Activated T-cell treated with anti-CD3 and anti-CD28 coated beads, Interleukin-2, amount 50 U/mL, for 24 hours (primary cell): ENCODE results near the gene SPPL2B.
A peak's percentile ranks its signal among the peaks of the same experiment; 100 is the strongest.

Source experiments
- DNase-seq: peaks from one replicate; pipeline ENCODE4 v3.0.0-alpha.2; 2020
- H3K27ac Mint-ChIP-seq: 2 replicates; pipeline ENCODE4 v1.8.0; 2020; ENCODE audit warnings: mild to moderate bottlenecking, mixed read lengths
- H3K27me3 Mint-ChIP-seq: 2 replicates; pipeline ENCODE4 v1.8.0; 2020; ENCODE audit warnings: mixed read lengths
- H3K36me3 Mint-ChIP-seq: 2 replicates; pipeline ENCODE4 v1.8.0; 2020; ENCODE audit warnings: low read depth, mixed read lengths
- H3K4me1 Mint-ChIP-seq: 2 replicates; pipeline ENCODE4 v1.8.0; 2020; ENCODE audit warnings: low read depth, mixed read lengths
- H3K4me3 Mint-ChIP-seq: 2 replicates; pipeline ENCODE4 v1.8.0; 2020; ENCODE audit warnings: mild to moderate bottlenecking, moderate library complexity, mixed read lengths
- H3K9me3 Mint-ChIP-seq: 2 replicates; pipeline ENCODE4 v1.8.0; 2020; ENCODE audit warnings: mixed read lengths

Gene SPPL2B

DNA sequence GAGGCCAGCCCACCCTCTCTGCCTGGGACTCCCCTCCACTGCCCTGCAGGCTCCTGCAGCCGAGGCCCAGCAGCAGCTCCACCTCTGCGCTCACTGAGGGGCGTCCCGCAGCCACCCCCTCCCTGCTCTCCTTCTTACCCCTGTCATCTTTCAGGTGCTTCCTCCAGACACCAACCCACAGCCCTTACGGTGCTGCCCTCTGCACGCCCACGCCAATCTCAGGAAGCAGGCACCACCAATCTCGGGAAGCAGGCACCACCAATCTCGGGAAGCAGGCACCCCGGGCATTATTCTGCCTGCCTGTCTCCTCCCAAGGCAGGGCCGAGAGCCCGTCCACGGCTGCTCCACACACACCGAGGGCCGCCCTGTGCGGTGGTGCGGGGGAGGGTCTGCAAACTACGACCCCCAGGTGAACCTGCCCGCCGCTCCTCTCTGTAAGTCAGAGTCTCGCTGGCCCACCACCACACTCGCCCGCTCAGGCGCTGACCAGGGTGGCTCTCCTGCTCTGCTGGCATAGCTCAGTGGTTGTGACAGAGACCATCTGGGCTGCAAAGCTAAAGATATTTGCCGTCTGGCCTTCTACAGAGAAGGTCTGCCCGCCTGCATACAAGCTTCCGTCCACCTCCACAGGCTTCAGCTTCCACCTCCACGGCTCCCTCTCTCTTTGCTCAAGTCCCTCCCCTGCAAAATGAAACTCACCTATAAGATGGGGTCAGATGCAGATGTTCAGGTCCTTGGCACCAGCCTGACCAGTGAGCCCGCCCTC, 3.0 kb upstream of the SPPL2B start:
- Mint-ChIP-seq H3K4me1 (peaks cover 41% of the 10 kb centered on the region), H3K9me3 (no peaks in the 10 kb centered on the region), H3K36me3 (peaks cover 73% of the 10 kb centered on the region), H3K4me3 (peak overlapping the region; percentile 38), H3K27me3 (no peaks in the 10 kb centered on the region), H3K27ac (peak overlapping the region; percentile 99)
- DNase-seq: no peak

DNA sequence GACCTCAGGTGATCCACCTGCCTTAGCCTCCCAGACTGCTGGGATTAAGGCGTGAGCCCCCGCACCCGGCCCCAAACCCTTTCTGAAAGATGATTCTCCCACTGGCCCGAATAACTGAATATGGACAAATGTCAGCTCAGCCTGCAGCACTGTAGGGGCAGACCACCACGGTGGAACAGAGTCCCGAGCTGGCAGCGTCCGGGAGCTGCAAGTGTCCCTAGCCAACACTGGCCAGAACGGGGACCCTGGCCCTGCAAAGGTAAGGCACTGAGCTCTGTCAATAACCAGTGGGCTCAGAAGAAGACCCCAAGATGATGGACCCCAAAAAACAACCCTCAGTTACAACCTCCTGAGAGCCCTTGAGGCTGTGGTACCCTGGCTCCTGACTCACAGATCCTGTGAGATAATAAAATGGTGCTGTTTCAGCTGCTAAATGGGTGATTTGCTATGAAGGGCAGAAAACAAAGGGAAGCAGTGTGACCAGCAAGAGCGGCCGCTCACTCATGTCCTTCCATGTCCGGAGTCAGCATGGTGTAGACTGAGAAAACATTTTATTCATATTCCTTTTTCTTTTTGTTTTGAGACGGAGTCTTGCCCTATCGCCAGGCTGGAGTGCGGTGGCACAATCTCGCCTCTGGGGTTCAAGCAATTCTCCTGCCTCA, 1.7 kb upstream of the SPPL2B start:
- Mint-ChIP-seq H3K36me3 (peaks cover 69% of the 10 kb centered on the region), H3K27me3 (no peaks in the 10 kb centered on the region), H3K27ac (peak overlapping the region; percentile 99), H3K4me1 (peaks cover 55% of the 10 kb centered on the region), H3K9me3 (no peaks in the 10 kb centered on the region), H3K4me3 (peak overlapping the region; percentile 97)
- DNase-seq: no peak

DNA sequence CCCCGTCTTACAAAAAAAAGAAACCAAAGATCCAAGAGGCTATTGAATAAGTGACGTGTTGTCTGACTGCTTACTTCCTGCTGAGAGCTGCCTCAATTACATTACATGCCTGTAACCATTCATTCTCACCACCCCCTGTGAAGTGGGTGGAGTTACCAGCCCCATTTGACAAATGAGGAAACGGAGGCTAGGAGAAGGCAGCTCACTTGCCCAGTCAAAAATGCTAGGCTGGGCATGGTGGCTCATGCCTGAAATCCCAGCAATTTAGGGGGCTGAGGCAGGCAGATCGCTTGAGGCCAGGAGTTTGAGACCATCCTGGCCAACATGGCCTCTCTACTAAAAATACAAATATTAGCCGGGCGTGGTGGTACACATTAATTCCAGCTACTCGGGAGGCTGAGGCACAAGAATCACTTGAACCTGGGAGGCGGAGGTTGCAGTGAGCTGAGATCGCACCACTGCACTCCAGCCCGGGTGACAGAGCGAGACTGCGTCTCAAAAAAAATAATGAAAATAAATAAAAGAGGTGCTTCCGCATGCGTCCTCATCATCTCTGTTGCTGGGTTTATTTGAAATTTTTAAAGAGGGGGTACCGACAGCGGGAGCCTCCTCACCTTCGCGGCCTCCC, 597 bp upstream of the SPPL2B start:
- H3K4me3 Mint-ChIP-seq: peak overlapping the region; percentile 97
- peak; percentile 74 for DNase-seq
- H3K36me3 Mint-ChIP-seq: peaks cover 61% of the 10 kb centered on the region
- peak overlapping the region; percentile 99 for H3K27ac Mint-ChIP-seq
- H3K4me1 Mint-ChIP-seq: peaks cover 63% of the 10 kb centered on the region
- no peaks in the 10 kb centered on the region for H3K27me3 Mint-ChIP-seq
- no peaks in the 10 kb centered on the region for H3K9me3 Mint-ChIP-seq

DNA sequence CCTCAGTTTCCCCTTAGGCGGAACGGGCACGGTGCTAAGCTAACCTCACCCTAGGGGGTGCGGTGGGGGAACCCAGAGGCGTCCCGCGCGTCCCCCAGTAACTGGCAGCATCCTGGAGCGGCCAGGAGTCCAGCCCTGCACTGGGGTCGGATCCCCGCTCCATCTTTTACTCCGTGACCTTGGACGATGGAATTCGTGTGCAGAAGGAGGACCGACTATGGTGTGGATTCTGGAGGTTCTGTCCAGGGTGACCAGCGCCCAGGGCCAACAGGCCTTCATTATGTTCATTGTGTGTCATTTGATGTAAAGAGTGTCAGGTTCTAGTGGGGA, 630 bp downstream of the SPPL2B start:
- Mint-ChIP-seq H3K9me3 (no peaks in the 10 kb centered on the region), H3K4me3 (peak overlapping the region; percentile 97), H3K27me3 (no peaks in the 10 kb centered on the region), H3K4me1 (peaks cover 70% of the 10 kb centered on the region), H3K27ac (peak overlapping the region; percentile 89), H3K36me3 (peaks cover 53% of the 10 kb centered on the region)
- DNase-seq: no peak

DNA sequence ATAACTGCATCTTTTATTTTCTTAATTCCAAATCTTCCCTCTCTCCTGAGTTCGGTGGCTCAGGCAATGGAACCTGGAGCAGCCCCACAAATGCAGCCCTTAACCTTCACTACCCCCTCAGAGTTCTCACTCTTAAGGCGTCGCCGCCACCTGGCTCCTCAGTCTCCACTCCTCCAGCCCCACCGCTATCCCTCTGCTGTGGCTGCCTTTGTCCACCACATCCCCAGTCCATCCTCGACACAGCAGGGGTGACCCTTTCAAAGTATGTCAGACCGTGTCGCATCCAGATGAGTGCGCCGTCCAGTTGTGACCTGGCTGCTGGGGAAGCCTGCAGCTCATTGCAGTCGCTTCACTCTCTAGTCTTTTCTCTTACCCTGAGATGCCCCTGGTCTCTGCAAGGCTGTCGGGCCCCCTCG, 1.0 kb downstream of the SPPL2B start:
- H3K27me3 Mint-ChIP-seq: no peaks in the 10 kb centered on the region
- peak overlapping the region; percentile 89 for H3K27ac Mint-ChIP-seq
- no peak for DNase-seq
- peak overlapping the region; percentile 97 for H3K4me3 Mint-ChIP-seq
- H3K9me3 Mint-ChIP-seq: no peaks in the 10 kb centered on the region
- peaks cover 70% of the 10 kb centered on the region for H3K4me1 Mint-ChIP-seq
- peaks cover 50% of the 10 kb centered on the region for H3K36me3 Mint-ChIP-seq

DNA sequence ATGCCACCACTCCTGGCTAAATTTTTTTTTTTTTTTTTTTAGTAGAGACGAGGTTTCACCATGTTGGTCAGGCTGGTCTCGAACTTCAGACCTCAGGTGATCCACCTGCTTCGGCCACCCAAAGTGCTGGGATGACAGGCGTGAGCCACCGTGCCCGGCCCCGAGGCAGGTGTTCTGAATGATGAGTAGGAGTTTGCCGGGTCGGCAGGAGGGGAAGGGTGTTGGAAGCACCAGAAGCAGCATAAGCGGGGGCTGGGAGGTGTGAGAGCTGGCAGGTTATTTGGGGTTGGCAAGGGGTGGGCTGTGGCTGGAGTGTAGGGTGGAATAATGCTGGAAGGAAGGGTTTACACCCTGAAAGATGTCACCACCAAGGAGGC, 1.8 kb downstream of the SPPL2B start:
- Mint-ChIP-seq H3K36me3 (peaks cover 45% of the 10 kb centered on the region), H3K9me3 (no peaks in the 10 kb centered on the region), H3K27ac (peak overlapping the region; percentile 78), H3K27me3 (no peaks in the 10 kb centered on the region), H3K4me1 (peaks cover 67% of the 10 kb centered on the region), H3K4me3 (peak overlapping the region; percentile 97)
- DNase-seq: no peak

DNA sequence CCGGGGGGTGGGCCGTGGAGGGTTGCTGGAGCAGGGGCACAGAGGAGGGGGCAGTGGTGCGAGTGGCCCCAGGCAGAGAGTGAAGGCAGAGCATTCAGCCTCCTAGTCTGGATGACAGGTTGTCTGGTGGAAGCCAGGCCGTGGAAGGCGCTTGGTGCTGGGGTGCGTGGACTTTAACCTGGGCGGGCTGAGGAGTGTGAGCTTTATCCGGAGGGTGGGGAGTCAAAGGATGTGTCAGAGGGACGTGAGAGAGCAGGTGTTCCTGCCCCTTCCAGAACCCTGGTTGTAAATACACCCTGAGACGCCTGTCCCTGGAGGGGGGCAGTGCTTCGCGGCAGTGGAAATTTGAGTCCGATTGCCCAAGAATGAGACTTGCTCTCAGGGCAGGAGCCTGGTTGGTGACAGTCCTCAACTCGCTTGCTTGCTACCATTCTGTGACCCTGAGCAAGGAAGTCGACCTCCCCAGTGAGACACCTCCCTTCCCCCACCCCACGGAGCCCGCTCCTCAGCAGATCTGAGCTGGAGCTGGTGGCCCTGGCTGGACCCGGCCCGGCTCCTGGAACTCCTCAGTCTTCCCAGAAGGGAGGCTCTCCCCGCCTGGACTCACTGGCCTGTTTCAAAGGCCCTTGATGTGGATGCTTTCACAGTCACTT, 2.3 kb downstream of the SPPL2B start:
- peaks cover 44% of the 10 kb centered on the region for H3K36me3 Mint-ChIP-seq
- H3K27ac Mint-ChIP-seq: peak overlapping the region; percentile 78
- peak overlapping the region; percentile 97 for H3K4me3 Mint-ChIP-seq
- DNase-seq: no peak
- no peaks in the 10 kb centered on the region for H3K27me3 Mint-ChIP-seq
- H3K4me1 Mint-ChIP-seq: peaks cover 64% of the 10 kb centered on the region
- peaks cover 2% of the 10 kb centered on the region for H3K9me3 Mint-ChIP-seq

DNA sequence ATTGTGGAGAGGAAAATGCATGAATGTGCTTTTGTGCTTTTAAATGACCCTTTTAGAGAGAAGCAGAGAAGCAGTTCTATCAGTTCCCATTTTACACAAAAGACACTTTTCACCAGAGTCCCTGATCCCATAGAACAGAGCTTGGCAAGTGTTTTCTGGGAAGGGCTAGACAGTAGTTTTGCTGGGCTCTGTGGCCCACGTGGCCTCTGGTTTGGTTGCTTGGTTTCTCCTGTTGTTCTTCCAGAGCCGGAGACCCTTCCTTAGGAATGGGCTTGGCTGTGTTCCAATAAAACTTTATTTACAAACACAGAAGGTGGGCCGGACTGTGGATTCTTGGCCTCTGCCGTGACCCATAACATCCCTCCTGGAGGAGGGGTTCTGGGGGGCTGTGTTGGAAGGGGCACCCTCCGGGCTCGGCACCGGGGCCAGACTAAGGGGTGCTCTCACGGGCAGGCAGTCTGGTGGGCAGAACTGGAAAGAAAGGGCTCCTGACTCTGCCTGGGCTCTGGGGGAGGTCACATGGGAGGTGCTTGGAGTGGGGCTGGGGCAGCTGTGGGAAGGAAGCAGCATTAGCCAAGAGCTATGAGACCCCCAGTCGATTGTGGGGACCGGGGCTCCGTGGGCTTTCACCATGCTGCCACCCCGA, 3.2 kb downstream of the SPPL2B start:
- Mint-ChIP-seq H3K4me3 (peak overlapping the region; percentile 15), H3K27me3 (no peaks in the 10 kb centered on the region), H3K36me3 (peaks cover 36% of the 10 kb centered on the region), H3K27ac (peak overlapping the region; percentile 85), H3K4me1 (peaks cover 59% of the 10 kb centered on the region), H3K9me3 (peaks cover 5% of the 10 kb centered on the region)
- no peak for DNase-seq

DNA sequence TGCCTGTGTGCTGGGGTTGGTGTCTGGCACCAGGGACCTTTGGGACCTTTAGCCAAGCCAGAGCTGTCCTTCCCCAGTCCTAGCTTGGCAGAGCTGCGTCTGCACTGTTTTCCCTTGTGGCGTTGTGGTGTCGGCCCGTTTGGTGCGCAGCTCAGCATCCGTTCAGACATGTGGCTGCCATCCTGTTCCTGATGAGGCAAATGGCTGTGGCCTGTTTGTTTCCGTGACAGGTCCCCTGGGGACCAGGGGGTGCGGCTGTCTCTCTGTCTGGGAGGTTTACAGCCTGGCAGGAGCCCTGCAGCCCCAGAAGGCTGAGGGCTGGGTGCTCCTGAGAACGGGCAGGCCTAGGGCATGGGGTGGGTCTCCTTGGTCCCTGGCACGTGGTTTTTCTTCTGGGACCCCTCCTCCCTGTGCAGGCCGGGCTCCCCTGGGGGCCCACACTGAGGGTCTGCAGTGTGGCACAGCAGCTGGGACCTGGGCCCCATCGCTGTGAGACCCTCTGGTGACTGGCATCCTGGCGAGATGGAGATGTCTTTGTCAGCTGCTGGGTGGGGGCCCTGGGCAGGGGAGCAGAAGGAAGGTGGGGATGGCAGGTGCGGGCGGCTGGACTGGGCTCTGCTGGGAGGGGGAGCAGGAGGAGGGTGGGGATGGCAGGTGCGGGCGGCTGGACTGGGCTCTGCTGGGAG, 4.0 kb downstream of the SPPL2B start:
- Mint-ChIP-seq H3K27ac (peak overlapping the region; percentile 85), H3K4me3 (peak overlapping the region; percentile 55), H3K4me1 (peaks cover 52% of the 10 kb centered on the region), H3K9me3 (peaks cover 5% of the 10 kb centered on the region), H3K27me3 (no peaks in the 10 kb centered on the region), H3K36me3 (peaks cover 29% of the 10 kb centered on the region)
- DNase-seq: peak; percentile 54

DNA sequence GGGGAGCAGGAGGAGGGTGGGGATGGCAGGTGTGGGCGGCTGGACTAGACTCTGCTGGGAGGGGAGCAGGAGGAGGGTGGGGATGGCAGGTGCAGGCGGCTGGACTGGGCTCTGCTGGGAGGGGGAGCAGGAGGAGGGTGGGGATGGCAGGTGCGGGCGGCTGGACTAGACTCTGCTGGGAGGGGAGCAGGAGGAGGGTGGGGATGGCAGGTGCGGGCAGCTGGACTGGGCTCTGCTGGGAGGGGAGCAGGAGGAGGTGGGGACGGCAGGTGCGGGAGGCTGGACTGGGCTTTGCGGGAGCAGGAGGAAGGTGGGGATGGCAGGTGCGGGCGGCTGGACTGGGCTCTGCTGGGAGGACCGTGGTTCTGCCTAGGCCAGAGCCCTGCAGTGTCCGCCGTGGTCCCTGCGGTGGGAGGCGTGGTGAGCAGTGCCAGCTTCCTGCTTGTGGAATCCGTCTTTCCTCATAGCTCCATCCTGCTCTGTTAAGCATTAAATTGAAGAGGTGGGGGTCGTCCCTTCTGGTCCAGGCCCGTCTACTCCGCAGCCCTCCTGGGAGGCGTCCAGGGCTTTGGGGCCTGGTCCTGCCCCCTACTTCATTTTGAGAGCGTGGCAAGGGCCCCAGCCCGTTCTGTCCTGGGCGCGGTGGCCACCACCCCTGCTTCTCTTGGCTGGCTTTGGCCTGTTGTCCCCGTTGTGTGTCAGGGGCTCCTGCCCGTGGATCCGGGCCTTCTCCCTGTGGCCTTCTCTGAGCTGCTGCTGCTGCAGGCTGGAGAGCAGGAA, 4.7 kb downstream of the SPPL2B start:
- no peak overlapping the region for H3K4me3 Mint-ChIP-seq
- peak overlapping the region; percentile 71 for H3K27ac Mint-ChIP-seq
- peaks cover 48% of the 10 kb centered on the region for H3K4me1 Mint-ChIP-seq
- no peak for DNase-seq
- peaks cover 28% of the 10 kb centered on the region for H3K36me3 Mint-ChIP-seq
- H3K27me3 Mint-ChIP-seq: no peaks in the 10 kb centered on the region
- H3K9me3 Mint-ChIP-seq: peaks cover 5% of the 10 kb centered on the region

DNA sequence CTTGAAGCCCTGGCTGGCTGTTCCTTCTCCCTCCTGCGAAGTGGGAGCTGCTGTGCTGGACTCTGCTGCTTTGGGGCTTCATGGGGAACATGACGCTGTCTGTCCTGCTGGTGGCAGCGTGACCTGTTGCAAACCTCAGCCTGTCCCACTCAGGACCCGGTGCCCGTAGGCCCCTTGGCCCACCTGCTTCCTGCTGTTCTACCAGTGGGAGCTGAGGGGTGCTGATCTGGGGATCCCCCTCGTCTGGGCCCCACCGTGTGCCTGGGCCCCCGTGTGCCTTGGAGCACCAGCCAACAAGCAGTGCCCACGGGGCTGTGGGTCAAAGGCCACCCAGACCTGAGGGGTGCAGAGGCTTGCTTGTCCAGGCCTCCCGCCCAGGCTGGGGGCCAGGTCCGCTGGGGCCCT, 5.3 kb downstream of the SPPL2B start:
- H3K4me1 Mint-ChIP-seq: peaks cover 48% of the 10 kb centered on the region
- peak overlapping the region; percentile 71 for H3K27ac Mint-ChIP-seq
- no peak overlapping the region for H3K4me3 Mint-ChIP-seq
- H3K27me3 Mint-ChIP-seq: no peaks in the 10 kb centered on the region
- peaks cover 26% of the 10 kb centered on the region for H3K36me3 Mint-ChIP-seq
- DNase-seq: no peak
- peaks cover 5% of the 10 kb centered on the region for H3K9me3 Mint-ChIP-seq

DNA sequence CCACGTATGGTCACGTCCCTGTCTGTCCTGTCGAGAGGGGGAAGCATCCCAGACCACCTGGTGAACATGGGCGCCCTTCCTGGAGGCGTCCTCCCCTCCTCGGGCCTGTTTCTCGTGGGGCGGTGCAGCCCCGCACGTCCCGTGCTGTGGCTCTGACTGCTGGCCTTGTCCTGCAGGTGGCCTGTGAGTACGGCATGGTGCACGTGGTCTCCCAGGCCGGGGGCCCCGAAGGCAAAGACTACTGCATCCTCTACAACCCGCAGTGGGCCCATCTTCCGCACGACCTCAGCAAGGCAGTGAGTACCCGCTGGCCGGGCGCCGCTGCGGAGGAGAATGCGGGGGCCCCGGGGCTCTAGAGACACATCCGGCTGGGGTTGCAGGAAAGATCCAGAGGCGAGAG, 5.9 kb downstream of the SPPL2B start:
- H3K4me1 Mint-ChIP-seq: peaks cover 45% of the 10 kb centered on the region
- DNase-seq: no peak
- no peaks in the 10 kb centered on the region for H3K27me3 Mint-ChIP-seq
- peaks cover 23% of the 10 kb centered on the region for H3K36me3 Mint-ChIP-seq
- no peak overlapping the region for H3K27ac Mint-ChIP-seq
- no peak overlapping the region for H3K4me3 Mint-ChIP-seq
- H3K9me3 Mint-ChIP-seq: peaks cover 5% of the 10 kb centered on the region
